GM12801 (cell line): ENCODE data around the gene IL22RA2.

Experiments
- CTCF ChIP-seq: IDR thresholded peaks from one replicate; pipeline ENCODE4 v1.5.1; 2011; ENCODE audit warnings: control low read depth; ENCODE audit not compliant: insufficient read length; ENCODE audit errors: extremely low read depth

IL22RA2 gene

GRCh38 chr6:137148306-137149034, 25.0 kb downstream of the IL22RA2 start:
- TF ChIP-seq CTCF = no peak

GRCh38 chr6:137147195-137147594, 26.2 kb downstream of the IL22RA2 start:
- TF ChIP-seq CTCF = no peak

- TF ChIP-seq CTCF = no peak
Observed at GRCh38 chr6:137146206-137146605, 27.2 kb downstream of the IL22RA2 start.

GRCh38 chr6:137145421-137145820, 28.0 kb downstream of the IL22RA2 start:
- TF ChIP-seq CTCF = no peak

GRCh38 chr6:137136065-137136464, 37.4 kb downstream of the IL22RA2 start:
- TF ChIP-seq CTCF = no peak

- TF ChIP-seq CTCF = no peak
Observed at GRCh38 chr6:137134483-137134882, 39.0 kb downstream of the IL22RA2 start.

GRCh38 chr6:137133122-137133521, 40.3 kb downstream of the IL22RA2 start:
- no peak for TF ChIP-seq CTCF
